HepG2 (cell line): ENCODE data around the gene TTLL8. TPM values are rescaled to one million over a fixed set of nuclear protein-coding genes. Genes with fewer than 3 reads are reported as not detected.
A peak's percentile ranks its signal among the peaks of the same experiment; 100 is the strongest.

Experiments
- AGO1 ChIP-seq: fragments of 200-400 bp; formaldehyde crosslinking; IDR thresholded peaks from 2 replicates; pipeline ENCODE4 v1.6.1; 2017; ENCODE audit warnings: mild to moderate bottlenecking, low read depth, low read length, moderate library complexity; ENCODE audit not compliant: poor library complexity, severe bottlenecking
- ATF7-NPFF ChIP-seq: sonication (generic); formaldehyde crosslinking; IDR thresholded peaks from 2 replicates; pipeline ENCODE4 v1.8.1; 2023; ENCODE audit warnings: mild to moderate bottlenecking, low read depth, missing genetic modification reagents, moderate library complexity
- CREM ChIP-seq, 2 experiments: sonication (generic) in 1 of 2; formaldehyde crosslinking in 1 of 2; IDR thresholded peaks; 2 replicates each; pipeline versions ENCODE4 v1.4.0 to v1.6.1; 2016 to 2020; ENCODE audit warnings: antibody characterized with exemption in 1 of 2, mild to moderate bottlenecking in 1 of 2, missing genetic modification reagents in 1 of 2
- E2F5 ChIP-seq: sonication (generic); formaldehyde crosslinking; conservative IDR thresholded peaks from 2 replicates; pipeline ENCODE4 v1.4.0; 2020; ENCODE audit warnings: missing genetic modification reagents
- GLMP ChIP-seq: sonication (generic); formaldehyde crosslinking; IDR thresholded peaks from 2 replicates; pipeline ENCODE4 v1.9.0; 2021; ENCODE audit warnings: missing genetic modification reagents, mild to moderate bottlenecking, borderline replicate concordance
- HNF4G ChIP-seq, 2 experiments: sonication (generic) in 1 of 2; formaldehyde crosslinking in 1 of 2; IDR thresholded peaks; 2 replicates each; pipeline versions ENCODE4 v1.4.0 to v1.6.1; 2011 to 2020; ENCODE audit warnings: borderline replicate concordance in 2 of 2, low read depth in 2 of 2, mild to moderate bottlenecking in 2 of 2, low read length in 1 of 2, missing genetic modification reagents in 1 of 2, moderate library complexity in 1 of 2
- HNRNPK ChIP-seq: fragments of 200-400 bp; formaldehyde crosslinking; IDR thresholded peaks from 2 replicates; pipeline ENCODE4 v1.6.1; 2018; ENCODE audit warnings: low read length, low read depth, moderate library complexity, mild to moderate bottlenecking; ENCODE audit not compliant: poor library complexity, severe bottlenecking
- JUNB ChIP-seq: sonication (generic); formaldehyde crosslinking; IDR thresholded peaks from 2 replicates; pipeline ENCODE4 v1.8.0; 2022; ENCODE audit warnings: missing genetic modification reagents, mild to moderate bottlenecking, borderline replicate concordance
- KIAA2018 ChIP-seq: sonication (generic); formaldehyde crosslinking; IDR thresholded peaks from 2 replicates; pipeline ENCODE4 v1.5.0; 2020; ENCODE audit warnings: mild to moderate bottlenecking, missing genetic modification reagents, borderline replicate concordance
- NR2F6 ChIP-seq, 2 experiments: IDR thresholded peaks; 2 replicates each; pipeline ENCODE4 v1.6.1; 2016; ENCODE audit warnings: antibody characterized with exemption in 1 of 2, mild to moderate bottlenecking in 1 of 2
- SUZ12 ChIP-seq: fragments of 150-350 bp; IDR thresholded peaks from 2 replicates; pipeline ENCODE4 v1.6.1; 2014; ENCODE audit warnings: low read depth, low read length
- ZFYVE20 ChIP-seq: sonication (generic); formaldehyde crosslinking; IDR thresholded peaks from 2 replicates; pipeline ENCODE4 v1.8.0; 2023; ENCODE audit warnings: low read depth, mild to moderate bottlenecking, moderate library complexity, missing genetic modification reagents, borderline replicate concordance
- ZNF121 ChIP-seq: sonication (generic); formaldehyde crosslinking; IDR thresholded peaks from 2 replicates; pipeline ENCODE4 v1.5.0; 2020; ENCODE audit warnings: mild to moderate bottlenecking, missing genetic modification reagents
- ZNF234 ChIP-seq: sonication (generic); formaldehyde crosslinking; conservative IDR thresholded peaks from 2 replicates; pipeline ENCODE4 v1.5.1; 2020; ENCODE audit warnings: mild to moderate bottlenecking, missing genetic modification reagents
- ZNF33B ChIP-seq: sonication (generic); formaldehyde crosslinking; IDR thresholded peaks from 2 replicates; pipeline ENCODE4 v1.5.1; 2020; ENCODE audit warnings: mild to moderate bottlenecking, missing genetic modification reagents
- ZNF747 ChIP-seq: sonication (generic); formaldehyde crosslinking; IDR thresholded peaks from 2 replicates; pipeline ENCODE4 v1.8.1; 2023; ENCODE audit warnings: missing genetic modification reagents, mild to moderate bottlenecking, borderline replicate concordance
- ZNF788 ChIP-seq: sonication (generic); formaldehyde crosslinking; IDR thresholded peaks from 2 replicates; pipeline ENCODE4 v1.5.0; 2020; ENCODE audit warnings: mild to moderate bottlenecking, missing genetic modification reagents, borderline replicate concordance
- polyA plus RNA-seq, 8 experiments: library from polyadenylated mRNA; depleted of rRNA in 3 of 8; stranded (reverse) in 7 of 8; unstranded in 1 of 8; fragments of >200 nt; fragmentation: Illumina TruSeq in 4 of 8; extraction: Trizol in 4 of 8; gene quantifications; 2 replicates each; pipeline versions ENCODE4 v1.2.1 to v1.2.3, GENCODE V29; 2011 to 2016; ENCODE audit warnings: low read depth in 4 of 8, missing spikeins in 1 of 8, mixed read lengths in 1 of 8; ENCODE audit not compliant: insufficient read depth in 1 of 8
- total RNA-seq, 5 experiments: library from RNA; depleted of rRNA; stranded (reverse); fragments of >200 nt; fragmentation: Illumina TruSeq; extraction: Trizol; gene quantifications; 2 replicates each; pipeline ENCODE4 v1.2.3, GENCODE V29; 2016; ENCODE audit warnings: low read depth in 1 of 5

The TTLL8 gene
- total and polyA plus RNA-seq, 2 of the 13 experiments (the other 11 are each of a cell fraction or from before 2014, with no cell fraction given), result not detected

- TF ChIP-seq ZNF33B (0 out of 2 replicates have a peak, but pooled peaks have one; percentile 5), HNRNPK (no peak), JUNB (peak; percentile 94), SUZ12 (no peak), ZNF234 (CRISPR knock-in tag) (no peak), ZFYVE20 (CRISPR knock-in tag) (peak; percentile 69; the same call in 1 of the 2 replicates), ZNF121 (CRISPR knock-in tag) (0 out of 2 replicates have a peak, but pooled peaks have one; percentile 16), GLMP (CRISPR knock-in tag) (no peak), CREM (IDR thresholded peaks at IDR 0.05) (peak; percentile 95), CREM (CRISPR knock-in tag; IDR thresholded peaks at IDR 0.05) (no peak), ATF7-NPFF (CRISPR knock-in tag) (peak; percentile 89), NR2F6 (IDR thresholded peaks at IDR 0.05) (peak; percentile 77; the same call in 1 of the 2 replicates), NR2F6 (CRISPR knock-in tag; IDR thresholded peaks at IDR 0.05) (peak; percentile 94), HNF4G (IDR thresholded peaks at IDR 0.05; ENCODE audit: borderline replicate concordance, low read depth, low read length) (peak; percentile 55; the same call in 1 of the 2 replicates), HNF4G (CRISPR knock-in tag; IDR thresholded peaks at IDR 0.05; ENCODE audit: borderline replicate concordance, low read depth) (no peak), KIAA2018 (no peak), ZNF747 (CRISPR knock-in tag) (peak; percentile 71; the same call in 1 of the 2 replicates), AGO1 (no peak), E2F5 (CRISPR knock-in tag) (0 out of 2 replicates have a peak, but pooled peaks have one; percentile 42), ZNF788 (CRISPR knock-in tag) (peak; percentile 96)
Measured at GRCh38 chr22:49970528-49971231, 87.4 kb downstream of the TTLL8 start (continued).
